Hematopoietic multipotent progenitor cell treated with erythropoietin and hydrocortisone succinate and interleukin-3 and kit ligand, for 8 days (in vitro differentiated cells): ENCODE measurements around the gene METTL17.
A peak's percentile ranks its signal among the peaks of the same experiment; 100 is the strongest.
"Not testable (repeated sequence)": the region's sequence is repeated elsewhere in the genome, so short reads cannot be mapped to it uniquely, and the experiment has no call there.

ENCODE experiments used
- DNase-seq: peaks from one replicate; pipeline ENCODE4 v3.0.0-alpha.2; 2015

The METTL17 gene

GRCh38 chr14:20989787-20990600 is at the start of gene METTL17:
Gene METTL17, plus strand, starts transcription at chr14:20989980. Its CDS starts 23 bp downstream, at chr14:20990003.
- peak; percentile 99 for DNase-seq

- DNase-seq = peak; percentile 18
Observed at GRCh38 chr14:20945146-20945545, 44.6 kb upstream of the METTL17 start.

- not testable (repeated sequence) for DNase-seq
Observed at GRCh38 chr14:20946707-20947106, 43.1 kb upstream of the METTL17 start.

GRCh38 chr14:20954736-20955537 is 34.8 kb upstream of the METTL17 start, which contains the start of gene RNASE2:
Gene RNASE2, plus strand, starts transcription at chr14:20955487. Its CDS starts 285 bp downstream, at chr14:20955772.
- peak; percentile 16 for DNase-seq

GRCh38 chr14:20955538-20955873 is 34.3 kb upstream of the METTL17 start:
- DNase-seq = not testable (repeated sequence)

GRCh38 chr14:20956376-20956976 is 33.3 kb upstream of the METTL17 start:
- no peak for DNase-seq

- not testable (repeated sequence) for DNase-seq
Observed at GRCh38 chr14:20958946-20959345, 30.8 kb upstream of the METTL17 start.

- no peak for DNase-seq
Observed at GRCh38 chr14:20969336-20969735, 20.4 kb upstream of the METTL17 start.

GRCh38 chr14:20970647-20970982 is 19.2 kb upstream of the METTL17 start:
- DNase-seq = no peak

GRCh38 chr14:20970983-20971704 is 18.6 kb upstream of the METTL17 start:
- DNase-seq = peak; percentile 83

- DNase-seq = no peak
Observed at GRCh38 chr14:20971705-20972021, 18.1 kb upstream of the METTL17 start.

GRCh38 chr14:20973501-20973900 is 16.3 kb upstream of the METTL17 start:
- DNase-seq = no peak

- DNase-seq = no peak
Observed at GRCh38 chr14:20976291-20976690, 13.5 kb upstream of the METTL17 start.

- DNase-seq = no peak
Observed at GRCh38 chr14:20978687-20979086, 11.1 kb upstream of the METTL17 start.

GRCh38 chr14:20980906-20981305 is 8.9 kb upstream of the METTL17 start:
- no peak for DNase-seq

- DNase-seq = no peak
Observed at GRCh38 chr14:20982646-20983369, 7.0 kb upstream of the METTL17 start.

- DNase-seq = not testable (repeated sequence)
Observed at GRCh38 chr14:20985650-20986049, 4.1 kb upstream of the METTL17 start.

- no peak for DNase-seq
Observed at GRCh38 chr14:20986811-20987210, 3.0 kb upstream of the METTL17 start.

- DNase-seq = peak; percentile 13
Observed at GRCh38 chr14:20988717-20989470, 886 bp upstream of the METTL17 start.

- no peak for DNase-seq
Observed at GRCh38 chr14:20989471-20989786, 351 bp upstream of the METTL17 start.

GRCh38 chr14:20996521-20996920 is 6.7 kb downstream of the METTL17 start:
- DNase-seq = no peak

- DNase-seq = no peak
Observed at GRCh38 chr14:20997115-20997514, 7.3 kb downstream of the METTL17 start.
